ENCODE data around the gene CEP350.

Gene CEP350

GRCh38 chr1:179925922-179926849 is 28.4 kb upstream of the CEP350 start:
- H3K36me3 Mint-ChIP-seq (ENCODE audit: low read depth): no peaks in the 10 kb centered on the region
- DNase-seq: no peak

GRCh38 chr1:179926850-179927205 is 27.8 kb upstream of the CEP350 start:
- H3K9me3 Mint-ChIP-seq: no peaks in the 10 kb centered on the region
- DNase-seq: no peak
- no peak for TF ChIP-seq CTCF (IDR thresholded peaks at IDR 0.05)
- no peaks in the 10 kb centered on the region for H3K36me3 Mint-ChIP-seq (ENCODE audit: low read depth)
- H3K27me3 Mint-ChIP-seq (ENCODE audit: low read depth, poor library complexity): peaks cover 3% of the 10 kb centered on the region
- no peak overlapping the region for H3K27ac Mint-ChIP-seq
- H3K4me3 Mint-ChIP-seq: no peak overlapping the region
- peaks cover 18% of the 10 kb centered on the region for H3K4me1 Mint-ChIP-seq

More at GRCh38 chr1:179925922-179926849, 28.4 kb upstream of the CEP350 start:
- peaks cover 3% of the 10 kb centered on the region for H3K27me3 Mint-ChIP-seq (ENCODE audit: low read depth, poor library complexity)
- H3K27ac Mint-ChIP-seq: no peak overlapping the region
- peaks cover 25% of the 10 kb centered on the region for H3K4me1 Mint-ChIP-seq
- H3K4me3 Mint-ChIP-seq: no peak overlapping the region
- H3K9me3 Mint-ChIP-seq: no peaks in the 10 kb centered on the region
- TF ChIP-seq CTCF (IDR thresholded peaks at IDR 0.05): no peak

GRCh38 chr1:179929955-179930798 is 24.4 kb upstream of the CEP350 start:
- H3K27me3 Mint-ChIP-seq (ENCODE audit: low read depth, poor library complexity): peaks cover 3% of the 10 kb centered on the region
- no peak overlapping the region for H3K27ac Mint-ChIP-seq
- DNase-seq: no peak
- H3K4me3 Mint-ChIP-seq: no peak overlapping the region
- H3K36me3 Mint-ChIP-seq (ENCODE audit: low read depth): no peaks in the 10 kb centered on the region
- TF ChIP-seq CTCF (IDR thresholded peaks at IDR 0.05): no peak
- peaks cover 6% of the 10 kb centered on the region for H3K4me1 Mint-ChIP-seq
- no peaks in the 10 kb centered on the region for H3K9me3 Mint-ChIP-seq

GRCh38 chr1:179930867-179931266 is 23.7 kb upstream of the CEP350 start:
- TF ChIP-seq CTCF (IDR thresholded peaks at IDR 0.05): no peak

GRCh38 chr1:179933219-179933618 is 21.4 kb upstream of the CEP350 start:
- Mint-ChIP-seq H3K36me3 (ENCODE audit: low read depth) (no peaks in the 10 kb centered on the region), H3K4me1 (peaks cover 6% of the 10 kb centered on the region), H3K9me3 (no peaks in the 10 kb centered on the region), H3K27me3 (ENCODE audit: low read depth, poor library complexity) (no peaks in the 10 kb centered on the region), H3K27ac (no peak overlapping the region), H3K4me3 (no peak overlapping the region)
- no peak for TF ChIP-seq CTCF (IDR thresholded peaks at IDR 0.05)
- no peak for DNase-seq

More at GRCh38 chr1:179930867-179931266, 23.7 kb upstream of the CEP350 start:
- Mint-ChIP-seq H3K4me3 (no peak overlapping the region), H3K27me3 (ENCODE audit: low read depth, poor library complexity) (peaks cover 3% of the 10 kb centered on the region), H3K27ac (no peak overlapping the region), H3K4me1 (peaks cover 6% of the 10 kb centered on the region), H3K36me3 (ENCODE audit: low read depth) (no peaks in the 10 kb centered on the region), H3K9me3 (no peaks in the 10 kb centered on the region)
- no peak for DNase-seq

Data from nephron progenitor cell (in vitro differentiated cells).